ENCODE results near the gene PTPN2.

Gene PTPN2

DNA sequence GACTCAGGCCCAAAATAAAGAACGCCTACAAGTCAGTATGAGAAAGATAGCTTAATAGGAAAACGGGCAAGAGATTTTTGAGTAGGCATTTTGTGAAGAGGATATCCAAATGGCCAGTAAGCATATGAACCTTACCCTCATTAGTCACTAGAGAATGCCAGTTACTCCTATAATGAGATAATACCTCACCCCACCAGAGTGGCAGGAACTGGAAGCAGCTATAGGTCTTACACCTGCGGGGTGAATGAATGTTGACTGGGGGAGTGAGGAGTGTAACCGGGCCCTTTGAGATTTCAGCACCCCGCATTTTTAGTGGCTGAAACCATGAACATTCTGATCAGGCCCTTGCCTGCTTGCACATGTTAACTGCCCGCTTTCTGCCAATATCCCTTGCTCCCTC, 7.5 kb upstream of the PTPN2 start:
- DNase-seq (ENCODE audit: low read depth) = no peak
- TF ChIP-seq CTCF (conservative IDR thresholded peaks at IDR 0.05; ENCODE audit: low read length) = no peak
- H3K4me3 ChIP-seq (ENCODE audit: low read length) = no peak overlapping the region

GRCh38 chr18:12890964-12891363, 6.9 kb upstream of the PTPN2 start:
- DNase-seq (ENCODE audit: low read depth) = no peak
- no peak for TF ChIP-seq CTCF (conservative IDR thresholded peaks at IDR 0.05; ENCODE audit: low read length)

GRCh38 chr18:12886498-12887126, 2.6 kb upstream of the PTPN2 start:
- TF ChIP-seq CTCF (conservative IDR thresholded peaks at IDR 0.05; ENCODE audit: low read length) = peak; percentile 39
- no peak overlapping the region for H3K4me3 ChIP-seq (ENCODE audit: low read length)
- peak; percentile 13 for DNase-seq (ENCODE audit: low read depth)

More at GRCh38 chr18:12890964-12891363, 6.9 kb upstream of the PTPN2 start:
- no peak overlapping the region for H3K4me3 ChIP-seq (ENCODE audit: low read length)

GRCh38 chr18:12885500-12885899, 1.5 kb upstream of the PTPN2 start:
- DNase-seq (ENCODE audit: low read depth) = no peak
- TF ChIP-seq CTCF (conservative IDR thresholded peaks at IDR 0.05; ENCODE audit: low read length) = no peak
- no peak overlapping the region for H3K4me3 ChIP-seq (ENCODE audit: low read length)

GRCh38 chr18:12884406-12885323, 628 bp upstream of the PTPN2 start:
- H3K4me3 ChIP-seq (ENCODE audit: low read length) = peak overlapping the region; percentile 72
- peak; percentile 12 for DNase-seq (ENCODE audit: low read depth)
- no peak for TF ChIP-seq CTCF (conservative IDR thresholded peaks at IDR 0.05; ENCODE audit: low read length)

GRCh38 chr18:12883372-12883683, 709 bp downstream of the PTPN2 start:
- no peak for DNase-seq (ENCODE audit: low read depth)
- peak overlapping the region; percentile 88 for H3K4me3 ChIP-seq (ENCODE audit: low read length)
- TF ChIP-seq CTCF (conservative IDR thresholded peaks at IDR 0.05; ENCODE audit: low read length) = no peak

Measured in AG10803 (cell line).